GM23338 (cell line): ENCODE data around the gene ZFHX2. TPM values are rescaled to one million over a fixed set of nuclear protein-coding genes. Genes with fewer than 3 reads are reported as not detected.

ENCODE experiments used
- ATAC-seq: fragments of 200-7000 bp; cut with Tn5 transposase; 3 replicates; pipeline ENCODE4 v1.9.1; 2020
- DNase-seq: peaks from one replicate; pipeline ENCODE4 v3.0.0-alpha.2; 2015; ENCODE audit warnings: low spot score
- H2AFZ ChIP-seq: fragments of 200-600 bp; sonication (generic); 2 replicates; pipeline ENCODE4 v1.8.0; 2016; ENCODE audit warnings: antibody characterized with exemption, mild to moderate bottlenecking, moderate library complexity
- H3F3A ChIP-seq: fragments of 200-600 bp; sonication (generic); replicated peaks from 2 replicates; pipeline ENCODE4 v1.8.0; 2017; ENCODE audit warnings: antibody characterized with exemption, mixed run types, low read depth
- H3K27ac ChIP-seq: fragments of 200-600 bp; sonication (generic); 2 replicates; pipeline ENCODE4 v1.6.1; 2016; ENCODE audit warnings: low read depth
- H3K27me3 ChIP-seq: fragments of 200-600 bp; sonication (generic); 2 replicates; pipeline ENCODE4 v1.8.0; 2016; ENCODE audit warnings: mild to moderate bottlenecking, mixed run types, moderate library complexity; ENCODE audit not compliant: insufficient read depth
- H3K36me3 ChIP-seq: fragments of 200-600 bp; sonication (generic); 2 replicates; pipeline ENCODE4 v1.8.0; 2016; ENCODE audit warnings: mild to moderate bottlenecking; ENCODE audit not compliant: insufficient read depth
- H3K4me1 ChIP-seq: fragments of 200-600 bp; sonication (generic); 2 replicates; pipeline ENCODE4 v1.8.0; 2016; ENCODE audit warnings: mild to moderate bottlenecking, moderate library complexity; ENCODE audit not compliant: insufficient read depth
- H3K4me2 ChIP-seq: fragments of 200-600 bp; sonication (generic); 2 replicates; pipeline ENCODE4 v1.7.1; 2017; ENCODE audit warnings: mixed run types
- H3K4me3 ChIP-seq: fragments of 200-600 bp; sonication (generic); 2 replicates; pipeline ENCODE4 v1.6.1; 2016; ENCODE audit warnings: mixed run types
- H3K79me2 ChIP-seq: fragments of 200-600 bp; sonication (generic); replicated peaks from 2 replicates; pipeline ENCODE4 v1.8.0; 2017; ENCODE audit warnings: mild to moderate bottlenecking; ENCODE audit not compliant: insufficient read depth
- H3K9me2 ChIP-seq: fragments of 200-600 bp; sonication (generic); 2 replicates; pipeline ENCODE4 v1.8.0; 2017; ENCODE audit not compliant: insufficient read depth
- H4K20me1 ChIP-seq: fragments of 200-600 bp; sonication (generic); replicated peaks from 2 replicates; pipeline ENCODE4 v1.8.0; 2017; ENCODE audit warnings: mild to moderate bottlenecking; ENCODE audit not compliant: insufficient read depth
- H3K27ac Mint-ChIP-seq: 2 replicates; pipeline ENCODE4 v1.8.0; 2020; ENCODE audit warnings: inconsistent platforms, mild to moderate bottlenecking, moderate library complexity, mixed read lengths
- H3K27me3 Mint-ChIP-seq: 3 replicates; pipeline ENCODE4 v1.8.0; 2022; ENCODE audit warnings: low read depth, mild to moderate bottlenecking, moderate library complexity, mixed read lengths, inconsistent platforms; ENCODE audit not compliant: insufficient read depth, poor library complexity
- H3K36me3 Mint-ChIP-seq: 3 replicates; pipeline ENCODE4 v1.8.0; 2021; ENCODE audit warnings: low read depth, mild to moderate bottlenecking, inconsistent platforms, moderate library complexity, mixed read lengths
- H3K4me1 Mint-ChIP-seq: 3 replicates; pipeline ENCODE4 v1.8.0; 2020; ENCODE audit warnings: mild to moderate bottlenecking, inconsistent platforms, mixed read lengths
- H3K4me3 Mint-ChIP-seq: 3 replicates; pipeline ENCODE4 v1.8.0; 2021; ENCODE audit warnings: moderate library complexity, mild to moderate bottlenecking, inconsistent platforms, mixed read lengths
- H3K9me3 Mint-ChIP-seq: 3 replicates; pipeline ENCODE4 v1.8.0; 2020; ENCODE audit warnings: moderate library complexity, mild to moderate bottlenecking, inconsistent platforms, mixed read lengths
- CREB1 ChIP-seq: fragments of 250-450 bp; sonication (Bioruptor Pico); IDR thresholded peaks from 2 replicates; pipeline ENCODE4 v1.5.0; 2020; ENCODE audit warnings: low read depth, mild to moderate bottlenecking, moderate library complexity
- CTCF ChIP-seq, 2 experiments: fragments of 200-600 bp in 1 of 2; sonication (generic) in 1 of 2; conservative IDR thresholded peaks; 2 replicates each; pipeline versions ENCODE4 v1.5.1 to v1.6.1; 2016 to 2017; ENCODE audit warnings: antibody characterized with exemption in 2 of 2, low read depth in 2 of 2, mild to moderate bottlenecking in 2 of 2, moderate library complexity in 1 of 2
- REST ChIP-seq: IDR thresholded peaks from one replicate; pipeline ENCODE4 v1.6.1; 2018; ENCODE audit warnings: antibody characterized with exemption; ENCODE audit not compliant: unreplicated experiment
- STAT1 ChIP-seq: IDR thresholded peaks from one replicate; pipeline ENCODE4 v1.6.1; 2016; ENCODE audit warnings: antibody characterized with exemption; ENCODE audit not compliant: unreplicated experiment
- ZNF114 ChIP-seq: fragments of 250-450 bp; sonication (Bioruptor Pico); IDR thresholded peaks from 2 replicates; pipeline ENCODE4 v1.5.0; 2020; ENCODE audit warnings: mild to moderate bottlenecking, moderate library complexity
- polyA plus RNA-seq: library from polyadenylated mRNA; unstranded; fragments of >200 nt; fragmentation: Nextera tagmentation; extraction: Ambion mirVana; gene quantifications from 2 replicates; pipeline ENCODE4 v1.2.1, GENCODE V29; 2016
- total RNA-seq: library from RNA; depleted of rRNA; stranded (reverse); fragments of >200 nt; shearing (Covaris generic); gene quantifications from 2 replicates; pipeline ENCODE4 v1.2.3, GENCODE V29; 2014

ZFHX2 gene
- total and polyA plus RNA-seq, 2 experiments from 2014 or later: 11.6 to 18.5 TPM

GRCh38 chr14:23518709-23519108 is 32.9 kb downstream of the ZFHX2 start (continued):
- TF ChIP-seq REST (no peak), STAT1 (no peak), ZNF114 (CRISPR knock-in tag) (no peak), CREB1 (no peak), CTCF (conservative IDR thresholded peaks at IDR 0.05; ENCODE audit: low read depth in 2 of 2) (no peak)

GRCh38 chr14:23517650-23518326 is 33.8 kb downstream of the ZFHX2 start:
- no peaks in the 10 kb centered on the region for H4K20me1 ChIP-seq
- H3K36me3 Mint-ChIP-seq: peaks cover 17% of the 10 kb centered on the region
- no peak overlapping the region for H3K4me3 ChIP-seq
- H3K4me1 Mint-ChIP-seq: peaks cover 48% of the 10 kb centered on the region
- peaks cover 21% of the 10 kb centered on the region for H3K27me3 Mint-ChIP-seq
- ATAC-seq (peak; percentile 33), DNase-seq (no peak)
- H3F3A ChIP-seq: no peaks in the 10 kb centered on the region; the same call in 1 of the 2 replicates
- no peak overlapping the region for H3K27ac ChIP-seq
- no peak overlapping the region for H3K4me3 Mint-ChIP-seq
- no peak for TF ChIP-seq CREB1
- peak; percentile 47 to 54 for TF ChIP-seq CTCF (conservative IDR thresholded peaks at IDR 0.05; ENCODE audit: low read depth in 2 of 2)
- H3K9me3 Mint-ChIP-seq: no peaks in the 10 kb centered on the region
- H3K36me3 ChIP-seq: no peaks in the 10 kb centered on the region
- H3K27me3 ChIP-seq: no peaks in the 10 kb centered on the region
- peak overlapping the region; percentile 11; the same call in 1 of the 2 replicates for H3K4me2 ChIP-seq
- no peak overlapping the region for H3K27ac Mint-ChIP-seq
- H3K4me1 ChIP-seq: peaks cover 35% of the 10 kb centered on the region
- H3K79me2 ChIP-seq: no peaks in the 10 kb centered on the region
- H3K9me2 ChIP-seq: 0 out of 2 replicates have a peak, but pooled peaks cover 10% of the 10 kb centered on the region
- no peak overlapping the region for H2AFZ ChIP-seq
